LoVo (cell line): Measurements from ENCODE around the gene ANKRD29.

Experiments
- DNase-seq: peaks from one replicate; pipeline ENCODE4 v3.0.0-alpha.2; 2016; ENCODE audit warnings: low spot score

Gene ANKRD29

GRCh38 chr18:23684515-23685197 lies 21.9 kb upstream of the ANKRD29 start:
- DNase-seq: peak; percentile 86

GRCh38 chr18:23683671-23684070 lies 21.0 kb upstream of the ANKRD29 start:
- DNase-seq: no peak

- DNase-seq: no peak
Observed at GRCh38 chr18:23683155-23683554, 20.4 kb upstream of the ANKRD29 start.

- DNase-seq: no peak
Observed at GRCh38 chr18:23682472-23682871, 19.8 kb upstream of the ANKRD29 start.

- DNase-seq: no peak
Observed at GRCh38 chr18:23682045-23682444, 19.3 kb upstream of the ANKRD29 start.

GRCh38 chr18:23675896-23676295 lies 13.2 kb upstream of the ANKRD29 start:
- DNase-seq: no peak

GRCh38 chr18:23675236-23675635 lies 12.5 kb upstream of the ANKRD29 start:
- DNase-seq: no peak

- DNase-seq: no peak
Observed at GRCh38 chr18:23673725-23674124, 11.0 kb upstream of the ANKRD29 start.

GRCh38 chr18:23671564-23671963 lies 8.9 kb upstream of the ANKRD29 start:
- no peak for DNase-seq

GRCh38 chr18:23669804-23670405 lies 7.2 kb upstream of the ANKRD29 start:
- no peak for DNase-seq

- no peak for DNase-seq
Observed at GRCh38 chr18:23669202-23669766, 6.6 kb upstream of the ANKRD29 start.

- DNase-seq: peak; percentile 46
Observed at GRCh38 chr18:23668731-23669130, 6.0 kb upstream of the ANKRD29 start.

GRCh38 chr18:23667114-23667513 lies 4.4 kb upstream of the ANKRD29 start:
- DNase-seq: no peak

- DNase-seq: no peak
Observed at GRCh38 chr18:23664674-23665073, 2.0 kb upstream of the ANKRD29 start.

GRCh38 chr18:23661735-23662308 lies 889 bp downstream of the ANKRD29 start:
- DNase-seq: no peak

GRCh38 chr18:23658285-23658684 lies 4.4 kb downstream of the ANKRD29 start:
- DNase-seq: no peak

- DNase-seq: no peak
Observed at GRCh38 chr18:23652232-23652631, 10.5 kb downstream of the ANKRD29 start.

- DNase-seq: no peak
Observed at GRCh38 chr18:23650968-23651927, 11.5 kb downstream of the ANKRD29 start.

GRCh38 chr18:23648940-23649607 lies 13.6 kb downstream of the ANKRD29 start:
- no peak for DNase-seq

- DNase-seq: no peak
Observed at GRCh38 chr18:23648456-23648855, 14.3 kb downstream of the ANKRD29 start.

GRCh38 chr18:23646282-23646681 lies 16.4 kb downstream of the ANKRD29 start:
- DNase-seq: no peak
